ENCODE measurements around the gene SH3GL1.

SH3GL1 gene

DNA sequence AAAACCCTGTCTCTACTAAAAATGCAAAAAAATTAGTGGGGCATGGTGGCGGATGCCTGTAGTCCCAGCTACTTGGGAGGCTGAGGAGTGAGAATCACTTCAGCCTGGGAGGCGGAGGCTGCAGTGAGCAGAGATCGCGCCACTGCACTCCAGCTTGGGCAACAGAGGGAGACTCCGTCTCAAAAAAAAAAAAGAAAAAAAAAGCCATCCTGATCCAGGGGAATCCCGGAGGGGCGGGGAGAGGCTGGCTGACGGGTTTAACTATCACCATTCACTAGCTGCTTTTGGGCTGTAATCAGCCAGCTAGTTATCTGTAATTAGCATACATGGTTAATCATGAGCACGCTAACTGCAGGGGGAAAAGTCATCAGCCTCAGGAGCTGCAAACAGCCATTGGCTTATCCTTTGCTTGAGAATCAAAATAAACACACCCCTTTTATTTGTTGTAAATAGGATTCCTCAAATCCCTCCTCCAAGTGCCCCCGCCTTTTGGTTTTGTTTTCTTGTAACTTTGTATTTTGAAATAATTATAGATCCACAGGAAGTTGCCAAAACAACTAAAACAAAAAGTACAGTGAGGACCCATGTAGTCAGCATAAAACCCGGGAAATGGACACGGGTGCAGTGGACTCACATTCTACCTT is 86.4 kb downstream of the SH3GL1 start:
- no peak for DNase-seq (ENCODE audit: low read depth)
